HL-60 (cell line): ENCODE data around the gene AHI1.

ENCODE experiments used
- CTCF ChIP-seq: IDR thresholded peaks from one replicate; pipeline ENCODE4 v1.5.1; 2011; ENCODE audit warnings: low read length, control low read depth, inconsistent platforms; ENCODE audit not compliant: insufficient read depth
- TF ChIP-seq, protein P1 (sequence below): IDR thresholded peaks from 2 replicates; pipeline ENCODE4 v1.6.1; 2012; ENCODE audit warnings: low read depth; ENCODE audit not compliant: insufficient replicate concordance

GRCh38 chr6:135243871-135244796 is 253.4 kb downstream of the AHI1 start:
- TF ChIP-seq, protein P1, sequence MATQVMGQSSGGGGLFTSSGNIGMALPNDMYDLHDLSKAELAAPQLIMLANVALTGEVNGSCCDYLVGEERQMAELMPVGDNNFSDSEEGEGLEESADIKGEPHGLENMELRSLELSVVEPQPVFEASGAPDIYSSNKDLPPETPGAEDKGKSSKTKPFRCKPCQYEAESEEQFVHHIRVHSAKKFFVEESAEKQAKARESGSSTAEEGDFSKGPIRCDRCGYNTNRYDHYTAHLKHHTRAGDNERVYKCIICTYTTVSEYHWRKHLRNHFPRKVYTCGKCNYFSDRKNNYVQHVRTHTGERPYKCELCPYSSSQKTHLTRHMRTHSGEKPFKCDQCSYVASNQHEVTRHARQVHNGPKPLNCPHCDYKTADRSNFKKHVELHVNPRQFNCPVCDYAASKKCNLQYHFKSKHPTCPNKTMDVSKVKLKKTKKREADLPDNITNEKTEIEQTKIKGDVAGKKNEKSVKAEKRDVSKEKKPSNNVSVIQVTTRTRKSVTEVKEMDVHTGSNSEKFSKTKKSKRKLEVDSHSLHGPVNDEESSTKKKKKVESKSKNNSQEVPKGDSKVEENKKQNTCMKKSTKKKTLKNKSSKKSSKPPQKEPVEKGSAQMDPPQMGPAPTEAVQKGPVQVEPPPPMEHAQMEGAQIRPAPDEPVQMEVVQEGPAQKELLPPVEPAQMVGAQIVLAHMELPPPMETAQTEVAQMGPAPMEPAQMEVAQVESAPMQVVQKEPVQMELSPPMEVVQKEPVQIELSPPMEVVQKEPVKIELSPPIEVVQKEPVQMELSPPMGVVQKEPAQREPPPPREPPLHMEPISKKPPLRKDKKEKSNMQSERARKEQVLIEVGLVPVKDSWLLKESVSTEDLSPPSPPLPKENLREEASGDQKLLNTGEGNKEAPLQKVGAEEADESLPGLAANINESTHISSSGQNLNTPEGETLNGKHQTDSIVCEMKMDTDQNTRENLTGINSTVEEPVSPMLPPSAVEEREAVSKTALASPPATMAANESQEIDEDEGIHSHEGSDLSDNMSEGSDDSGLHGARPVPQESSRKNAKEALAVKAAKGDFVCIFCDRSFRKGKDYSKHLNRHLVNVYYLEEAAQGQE, result no peak
- TF ChIP-seq CTCF, result no peak
